A549 (cell line): ENCODE data around the gene DISC1.
"Not testable (repeated sequence)": the region's sequence is repeated elsewhere in the genome, so short reads cannot be mapped to it uniquely, and the experiment has no call there.

ENCODE experiments used
- CEBPB ChIP-seq, 2 experiments: fragments of >200 bp in 1 of 2; sonication (Bioruptor Twin) in 1 of 2; formaldehyde crosslinking in 1 of 2; IDR thresholded peaks; 2 replicates each; pipeline ENCODE4 v1.6.1; 2012 to 2016
- EP300 ChIP-seq, 2 experiments: fragments of >200 bp; sonication (Bioruptor Twin); formaldehyde crosslinking; IDR thresholded peaks; 2 replicates in 1 of 2; 3 replicates in 1 of 2; pipeline ENCODE4 v1.6.1; 2016 to 2017
- MAZ ChIP-seq: fragments of 150-350 bp; IDR thresholded peaks from 2 replicates; pipeline ENCODE4 v1.6.1; 2014; ENCODE audit warnings: antibody characterized with exemption, low read depth, low read length, borderline replicate concordance
- POLR2A ChIP-seq: IDR thresholded peaks from 2 replicates; pipeline ENCODE4 v1.6.1; 2012; ENCODE audit warnings: mild to moderate bottlenecking, low read length
- RCOR1 ChIP-seq: fragments of 150-350 bp; IDR thresholded peaks from 2 replicates; pipeline ENCODE4 v1.6.1; 2014; ENCODE audit warnings: antibody characterized with exemption, low read length, low read depth
- RFX5 ChIP-seq: fragments of 450-650 bp; IDR thresholded peaks from 2 replicates; pipeline ENCODE4 v1.7.1; 2014; ENCODE audit warnings: antibody characterized with exemption, mild to moderate bottlenecking, moderate library complexity
- RNF2 ChIP-seq: fragments of 200-600 bp; sonication (generic); IDR thresholded peaks from 2 replicates; pipeline ENCODE4 v1.6.1; 2016; ENCODE audit warnings: low read depth, mild to moderate bottlenecking, antibody characterized with exemption, moderate library complexity, borderline replicate concordance
- ZC3H11A ChIP-seq: fragments of 450-650 bp; IDR thresholded peaks from 2 replicates; pipeline ENCODE4 v1.6.1; 2014; ENCODE audit warnings: antibody characterized with exemption, mild to moderate bottlenecking
- ZNF302 ChIP-seq: fragments of 250-450 bp; sonication (Bioruptor Pico); IDR thresholded peaks from 2 replicates; pipeline ENCODE4 v1.9.0; 2021; ENCODE audit warnings: inconsistent platforms, mild to moderate bottlenecking, moderate library complexity
- TF ChIP-seq, protein P1 (sequence below): fragments of >200 bp; sonication (Bioruptor Twin); formaldehyde crosslinking; IDR thresholded peaks from 3 replicates; pipeline ENCODE4 v1.5.1; 2016
- TF ChIP-seq, protein P2 (sequence below): IDR thresholded peaks from 2 replicates; pipeline ENCODE4 v1.6.1; 2012

DNA sequence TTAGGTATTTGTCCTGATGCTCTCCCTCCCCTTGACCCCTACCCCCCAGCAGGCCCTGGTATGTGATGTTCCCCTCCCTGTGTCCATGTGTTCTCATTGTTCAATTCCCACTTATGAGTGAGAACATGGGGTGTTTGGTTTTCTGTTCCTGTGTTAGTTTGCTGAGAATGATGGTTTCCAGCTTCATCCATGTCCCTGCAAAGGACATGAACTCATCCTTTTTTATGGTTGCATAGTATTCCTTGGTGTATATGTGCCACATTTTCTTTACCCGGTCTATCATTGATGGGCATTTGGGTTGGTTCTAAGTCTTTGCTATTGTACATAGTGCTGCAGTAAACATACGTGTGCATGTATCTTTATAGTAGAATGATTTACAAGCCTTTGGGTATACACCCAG is 10.3 kb downstream of the DISC1 start:
- not testable (repeated sequence) for TF ChIP-seq RFX5; RCOR1; ZNF302 (CRISPR knock-in tag); CEBPB (IDR thresholded peaks at IDR 0.05); EP300 (IDR thresholded peaks at IDR 0.05); MAZ; RNF2; POLR2A; ZC3H11A
- TF ChIP-seq, protein P1, sequence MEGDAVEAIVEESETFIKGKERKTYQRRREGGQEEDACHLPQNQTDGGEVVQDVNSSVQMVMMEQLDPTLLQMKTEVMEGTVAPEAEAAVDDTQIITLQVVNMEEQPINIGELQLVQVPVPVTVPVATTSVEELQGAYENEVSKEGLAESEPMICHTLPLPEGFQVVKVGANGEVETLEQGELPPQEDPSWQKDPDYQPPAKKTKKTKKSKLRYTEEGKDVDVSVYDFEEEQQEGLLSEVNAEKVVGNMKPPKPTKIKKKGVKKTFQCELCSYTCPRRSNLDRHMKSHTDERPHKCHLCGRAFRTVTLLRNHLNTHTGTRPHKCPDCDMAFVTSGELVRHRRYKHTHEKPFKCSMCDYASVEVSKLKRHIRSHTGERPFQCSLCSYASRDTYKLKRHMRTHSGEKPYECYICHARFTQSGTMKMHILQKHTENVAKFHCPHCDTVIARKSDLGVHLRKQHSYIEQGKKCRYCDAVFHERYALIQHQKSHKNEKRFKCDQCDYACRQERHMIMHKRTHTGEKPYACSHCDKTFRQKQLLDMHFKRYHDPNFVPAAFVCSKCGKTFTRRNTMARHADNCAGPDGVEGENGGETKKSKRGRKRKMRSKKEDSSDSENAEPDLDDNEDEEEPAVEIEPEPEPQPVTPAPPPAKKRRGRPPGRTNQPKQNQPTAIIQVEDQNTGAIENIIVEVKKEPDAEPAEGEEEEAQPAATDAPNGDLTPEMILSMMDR, result not testable (repeated sequence)
- TF ChIP-seq, protein P2, sequence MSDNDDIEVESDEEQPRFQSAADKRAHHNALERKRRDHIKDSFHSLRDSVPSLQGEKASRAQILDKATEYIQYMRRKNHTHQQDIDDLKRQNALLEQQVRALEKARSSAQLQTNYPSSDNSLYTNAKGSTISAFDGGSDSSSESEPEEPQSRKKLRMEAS, result not testable (repeated sequence)
